ENCODE results near the gene PRKG1.

DNA sequence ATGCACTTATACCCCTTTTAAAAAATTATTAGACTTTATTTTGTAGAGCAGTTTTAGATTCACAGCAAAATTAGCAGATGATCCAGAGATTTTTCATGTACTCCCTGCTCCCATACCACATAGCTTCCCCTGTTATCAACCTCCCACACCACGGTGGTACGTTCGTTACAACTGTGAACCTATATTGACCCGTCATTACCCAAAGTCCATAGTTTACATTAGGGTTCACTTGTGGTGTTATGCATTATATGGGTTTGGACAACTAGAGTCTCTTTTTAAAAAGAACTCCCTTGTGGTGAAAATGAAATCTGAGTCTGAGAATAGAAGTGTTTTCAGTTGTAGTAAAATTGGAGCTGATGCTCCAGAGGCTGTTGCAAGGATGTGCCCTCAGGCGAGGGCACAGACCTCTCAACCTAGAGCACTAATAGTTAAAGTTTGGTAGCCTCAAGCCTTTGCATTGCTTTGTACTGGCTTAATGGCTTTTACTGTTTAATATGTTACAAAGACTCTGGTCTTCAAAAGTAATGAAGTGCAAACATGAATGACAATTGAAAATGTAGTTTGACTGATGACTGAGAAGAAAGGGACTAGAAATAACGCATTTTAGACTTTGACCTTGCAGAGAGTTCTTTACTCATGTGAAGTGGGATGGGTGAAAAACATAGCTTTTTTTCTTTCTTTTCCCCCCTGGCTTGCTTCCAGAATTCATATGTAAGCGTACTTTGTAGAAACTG is 655.7 kb downstream of the PRKG1 start:
- TF ChIP-seq CTCF (IDR thresholded peaks at IDR 0.05) = no peak
- TF ChIP-seq ZFX (IDR thresholded peaks at IDR 0.05; ENCODE audit: borderline replicate concordance) = no peak
